ENCODE data around the gene DNAH7. TPM values are rescaled to one million over a fixed set of nuclear protein-coding genes. Genes with fewer than 3 reads are reported as not detected.
"Not testable (repeated sequence)": the region's sequence is repeated elsewhere in the genome, so short reads cannot be mapped to it uniquely, and the experiment has no call there.

The DNAH7 gene
- total RNA-seq, 4 donors from 2014 or later = 1.6 to 5.0 (median 3.0) TPM

- WGBS, 2 donors = 98 to 99% methylated on average over 7 of the region's 7 CpGs
- H3K4me1 ChIP-seq = no peaks in the 10 kb centered on the region
- TF ChIP-seq EP300 (IDR thresholded peaks at IDR 0.05) = no peak
- TF ChIP-seq POLR2A (IDR thresholded peaks at IDR 0.05) = no peak
- TF ChIP-seq, protein P1, sequence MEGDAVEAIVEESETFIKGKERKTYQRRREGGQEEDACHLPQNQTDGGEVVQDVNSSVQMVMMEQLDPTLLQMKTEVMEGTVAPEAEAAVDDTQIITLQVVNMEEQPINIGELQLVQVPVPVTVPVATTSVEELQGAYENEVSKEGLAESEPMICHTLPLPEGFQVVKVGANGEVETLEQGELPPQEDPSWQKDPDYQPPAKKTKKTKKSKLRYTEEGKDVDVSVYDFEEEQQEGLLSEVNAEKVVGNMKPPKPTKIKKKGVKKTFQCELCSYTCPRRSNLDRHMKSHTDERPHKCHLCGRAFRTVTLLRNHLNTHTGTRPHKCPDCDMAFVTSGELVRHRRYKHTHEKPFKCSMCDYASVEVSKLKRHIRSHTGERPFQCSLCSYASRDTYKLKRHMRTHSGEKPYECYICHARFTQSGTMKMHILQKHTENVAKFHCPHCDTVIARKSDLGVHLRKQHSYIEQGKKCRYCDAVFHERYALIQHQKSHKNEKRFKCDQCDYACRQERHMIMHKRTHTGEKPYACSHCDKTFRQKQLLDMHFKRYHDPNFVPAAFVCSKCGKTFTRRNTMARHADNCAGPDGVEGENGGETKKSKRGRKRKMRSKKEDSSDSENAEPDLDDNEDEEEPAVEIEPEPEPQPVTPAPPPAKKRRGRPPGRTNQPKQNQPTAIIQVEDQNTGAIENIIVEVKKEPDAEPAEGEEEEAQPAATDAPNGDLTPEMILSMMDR (IDR thresholded peaks at IDR 0.05) = no peak
- H3K36me3 ChIP-seq = peaks cover 0 to 41% (median 0%) of the 10 kb centered on the region in 3 donors
- H3K27ac ChIP-seq = no peak overlapping the region
- peaks cover 0 to 26% (median 3%) of the 10 kb centered on the region in 4 donors for H3K9me3 ChIP-seq
- DNase-seq (ENCODE audit: low spot score in 2 of 2) = no peak
- H3K27me3 ChIP-seq = no peaks in the 10 kb centered on the region
- H3K4me3 ChIP-seq = no peak overlapping the region
Observed at GRCh38 chr2:195694553-195694952, 374.1 kb downstream of the DNAH7 start.

- not testable (repeated sequence) for DNase-seq (ENCODE audit: low spot score in 2 of 2); H3K4me1 ChIP-seq; H3K4me3 ChIP-seq; H3K27ac ChIP-seq; H3K27me3 ChIP-seq
- 86 to 93% methylated on average over 3 of the region's 3 CpGs for WGBS, 2 donors
- Histone ChIP-seq H3K9me3 (peaks cover 0 to 23% (median 0%) of the 10 kb centered on the region in 4 donors), H3K36me3 (peaks cover 0 to 41% (median 0%) of the 10 kb centered on the region in 3 donors)
Observed at GRCh38 chr2:195692531-195692930, 376.1 kb downstream of the DNAH7 start.

Other genes with a start within 250 kb of the DNAH7 start
- 10 to 100 TPM; 35.1 to 73.9 (median 45.4) TPM for gene STK17B, start 102.7 kb upstream of the DNAH7 start, total RNA-seq

Measured in tibial nerve (tissue), 4 donors.